K562 (cell line): ENCODE data around the gene TF. TPM values are rescaled to one million over a fixed set of nuclear protein-coding genes. Genes with fewer than 3 reads are reported as not detected.

ENCODE experiments used
- ATAC-seq: fragments of 200-7000 bp; cut with Tn5 transposase; 3 replicates; pipeline ENCODE4 v1.9.1; 2020; ENCODE audit warnings: moderate library complexity
- BruUV-seq: library from RNA; stranded (reverse); fragments of 400-500 nt; replicated peaks from 2 replicates; lab custom pipeline; 2021; lab: Mats Ljungman, UMichigan
- CTCF ChIA-PET: fragments of 300-600 bp; formaldehyde crosslinking; extraction: SDS; loops from one replicate; lab custom pipeline; 2021; ENCODE audit warnings: low intra/inter-chr PET ratio; lab: Yijun Ruan, JAX
- POLR2A ChIA-PET: fragments of 300-600, 350-650 bp; sonication (Branson Sonifier 250); formaldehyde crosslinking; extraction: SDS; loops from one replicate; lab custom pipeline; 2021; ENCODE audit warnings: antibody characterized with exemption, inconsistent platforms; lab: Yijun Ruan, JAX
- DNase-seq, 4 experiments: peaks; one replicate each; pipeline versions ENCODE4 v3.0.0 to v3.0.0-alpha.2; 2011 to 2018; ENCODE audit warnings: low spot score in 3 of 4, mixed read lengths in 3 of 4; ENCODE audit errors: extremely low read depth in 1 of 4
- FAIRE-seq: peaks from 2 replicates; lab custom pipeline; 2011; peaks lifted over from hg19 to GRCh38; lab: Jason Lieb, UNC
- H2AFZ ChIP-seq: 2 replicates; pipeline ENCODE4 v1.6.0; 2011; ENCODE audit warnings: low read depth, low read length, control low read depth, inconsistent platforms
- H3K27ac ChIP-seq: fragments of 200-600 bp; 3 replicates; pipeline ENCODE4 v1.8.0; 2011; ENCODE audit warnings: low read depth, mild to moderate bottlenecking, control low read depth, inconsistent platforms, low read length, moderate library complexity, mixed read lengths; ENCODE audit errors: extremely low read depth
- H3K27me3 ChIP-seq, 2 experiments: fragments of 300-600 bp in 1 of 2; 2 replicates in 1 of 2; 3 replicates in 1 of 2; pipeline versions ENCODE4 v1.6.0 to v1.8.0; 2011; ENCODE audit warnings: inconsistent platforms in 2 of 2, low read length in 2 of 2, mild to moderate bottlenecking in 1 of 2, mixed read lengths in 1 of 2, moderate library complexity in 1 of 2; ENCODE audit not compliant: control insufficient read depth in 2 of 2, insufficient read depth in 2 of 2
- H3K36me3 ChIP-seq: fragments of 300-600 bp; 3 replicates; pipeline ENCODE4 v1.8.0; 2011; ENCODE audit warnings: mild to moderate bottlenecking, low read length, inconsistent platforms; ENCODE audit not compliant: control insufficient read depth, insufficient read depth
- H3K4me1 ChIP-seq, 2 experiments: fragments of 200-600 bp in 1 of 2; replicated peaks in 1 of 2; 2 replicates in 1 of 2; 3 replicates in 1 of 2; pipeline versions ENCODE4 v1.5.1 to v1.8.0; 2011; ENCODE audit warnings: inconsistent platforms in 2 of 2, low read length in 2 of 2, mild to moderate bottlenecking in 1 of 2, mixed read lengths in 1 of 2, moderate library complexity in 1 of 2; ENCODE audit not compliant: control insufficient read depth in 2 of 2, insufficient read depth in 2 of 2
- H3K4me2 ChIP-seq: 2 replicates; pipeline ENCODE4 v1.6.1; 2011; ENCODE audit warnings: low read length, control low read depth, inconsistent platforms, mixed read lengths; ENCODE audit not compliant: insufficient read depth
- H3K4me3 ChIP-seq: fragments of 200-600 bp; sonication (generic), shearing (Covaris generic); 2 replicates; pipeline ENCODE4 v1.5.1; 2016; ENCODE audit warnings: control low read depth, inconsistent platforms
- H3K79me2 ChIP-seq: fragments of 200-600 bp; 3 replicates; pipeline ENCODE4 v1.8.0; 2011; ENCODE audit warnings: low read length, inconsistent platforms; ENCODE audit not compliant: control insufficient read depth, insufficient read depth
- H3K9ac ChIP-seq, 2 experiments: 2 replicates each; pipeline versions ENCODE4 v1.6.0 to v1.6.1; 2011; ENCODE audit warnings: low read depth in 2 of 2, low read length in 2 of 2, control low read depth in 1 of 2, inconsistent platforms in 1 of 2, mild to moderate bottlenecking in 1 of 2, mixed read lengths in 1 of 2; ENCODE audit not compliant: insufficient read depth in 1 of 2
- H3K9me1 ChIP-seq: one replicate; pipeline ENCODE4 v1.6.0; 2011; ENCODE audit warnings: inconsistent platforms, mild to moderate bottlenecking, low read length, moderate library complexity; ENCODE audit not compliant: control insufficient read depth, insufficient read depth
- H3K9me3 ChIP-seq: replicated peaks from 2 replicates; pipeline ENCODE4 v1.5.1; 2011; ENCODE audit warnings: low read depth, low read length, inconsistent platforms; ENCODE audit not compliant: control insufficient read depth, insufficient read depth
- H4K20me1 ChIP-seq: replicated peaks from 2 replicates; pipeline ENCODE4 v1.6.1; 2011; ENCODE audit warnings: low read length, inconsistent platforms, mixed read lengths; ENCODE audit not compliant: control insufficient read depth, insufficient read depth
- TCF7 ChIP-seq: sonication (generic); IDR thresholded peaks from 2 replicates; pipeline ENCODE4 v1.6.1; 2016; ENCODE audit warnings: antibody characterized with exemption, borderline replicate concordance
- ZFP36 ChIP-seq: fragments of 150-350 bp; IDR thresholded peaks from 2 replicates; pipeline ENCODE4 v1.6.1; 2018; ENCODE audit warnings: low read length, low read depth; ENCODE audit not compliant: partially characterized antibody
- ZNF239 ChIP-seq: fragments of 250-450 bp; sonication (Bioruptor Pico); IDR thresholded peaks from 2 replicates; pipeline ENCODE4 v1.4.0; 2020; ENCODE audit warnings: mild to moderate bottlenecking
- WGBS: fragments of 100-300 bp; shearing (Covaris generic); methylation state at CpG from one replicate; pipeline ENCODE4 v1.1.6; 2016; ENCODE audit warnings: low coverage, mixed read lengths; ENCODE audit not compliant: insufficient coverage; ENCODE audit errors: missing lambda C conversion rate; 5-methylcytosine and 5-hydroxymethylcytosine counted together
- in situ Hi-C: fragments of 300-500 bp; cut with MboI; formaldehyde crosslinking; loops from 4 replicates; pipeline ENCODE4 v1.15.0; 2018; ENCODE audit warnings: inconsistent platforms, mixed read lengths
- intact Hi-C: fragments of 100-400 bp; cut with micrococcal nuclease; formaldehyde crosslinking; loops from 2 replicates; pipeline ENCODE4 v1.14.2; 2022
- polyA plus RNA-seq, 8 experiments: library from polyadenylated mRNA; depleted of rRNA in 4 of 8; stranded (reverse) in 5 of 8; unstranded in 3 of 8; fragments of >200 nt; fragmentation: Nextera tagmentation in 2 of 8; fragmentation: Illumina TruSeq in 1 of 8; extraction: Ambion mirVana in 2 of 8; extraction: Trizol in 1 of 8; gene quantifications; 2 replicates each; pipeline versions ENCODE4 v1.2.1 to v1.2.3, GENCODE V29; 2011 to 2014; ENCODE audit warnings: inconsistent platforms in 1 of 8, missing spikeins in 1 of 8
- total RNA-seq, 7 experiments: library from RNA; depleted of rRNA in 6 of 7; stranded (reverse); fragments of >200 nt in 6 of 7; fragmentation: Illumina TruSeq in 2 of 7; extraction: Trizol in 2 of 7; gene quantifications; 2 replicates each; pipeline versions ENCODE4 v1.2.1 to v1.2.3, GENCODE V29; 2011 to 2021; ENCODE audit warnings: low replicate concordance in 1 of 7

Gene TF
- total and polyA plus RNA-seq, 9 of the 15 experiments (the other 6 are each of a cell fraction or from before 2014, with no cell fraction given), result 0.09 to 9.2 (median 3.1) TPM

GRCh38 chr3:133841196-133841595 lies 95.0 kb downstream of the TF start:
- no peak for FAIRE-seq
- POLR2A ChIA-PET, result no interaction called here
- no TSS peak for BruUV-seq

GRCh38 chr3:133842158-133842557 lies 96.0 kb downstream of the TF start:
- no TSS peak for BruUV-seq
- H4K20me1 ChIP-seq, result no peaks in the 10 kb centered on the region
- FAIRE-seq, result no peak

More at GRCh38 chr3:133841196-133841595, 95.0 kb downstream of the TF start:
- H3K4me3 ChIP-seq, result no peak overlapping the region
- DNase-seq (no peak), ATAC-seq (no peak)
- H4K20me1 ChIP-seq, result no peaks in the 10 kb centered on the region
- intact Hi-C loops, result no loop called here
- no peaks in the 10 kb centered on the region for H3K9me1 ChIP-seq
- peaks cover 5 to 9% of the 10 kb centered on the region in 2 experiments; a peak in 3 of 5 replicates for H3K4me1 ChIP-seq
- TF ChIP-seq ZNF239 (CRISPR knock-in tag), result no peak
- TF ChIP-seq, all 486 proteins: peak for 0
- WGBS, result 54% methylated on average over 4 of the region's 8 CpGs
- Histone ChIP-seq H3K9me3 (no peaks in the 10 kb centered on the region), H3K27ac (no peak overlapping the region), H2AFZ (no peak overlapping the region), H3K9ac (0 out of 4 replicates have a peak overlapping the region, but pooled peaks of 1 of the 2 experiments have one; percentile 26), H3K4me2 (no peak overlapping the region), H3K27me3 (no peaks in the 10 kb centered on the region), H3K36me3 (no peaks in the 10 kb centered on the region), H3K79me2 (no peaks in the 10 kb centered on the region)
- CTCF ChIA-PET, result no interaction called here
- in situ Hi-C loops, result no loop called here

More at GRCh38 chr3:133842158-133842557, 96.0 kb downstream of the TF start:
- H3K9me3 ChIP-seq, result no peaks in the 10 kb centered on the region
- H3K79me2 ChIP-seq, result no peaks in the 10 kb centered on the region
- 55% methylated on average over 4 of the region's 4 CpGs for WGBS
- no peaks in the 10 kb centered on the region for H3K36me3 ChIP-seq
- in situ Hi-C loops, result no loop called here
- ChIA-PET POLR2A (no interaction called here), CTCF (no interaction called here)
- no peak for TF ChIP-seq TCF7
- TF ChIP-seq ZFP36, result peak; percentile 42
- H3K4me2 ChIP-seq, result no peak overlapping the region
- no peak for DNase-seq
- H3K9ac ChIP-seq, result no peak overlapping the region
- H3K4me1 ChIP-seq, result peaks cover 5 to 9% of the 10 kb centered on the region in 2 experiments; a peak in 3 of 5 replicates
- intact Hi-C loops, result no loop called here
- no peak overlapping the region for H3K27ac ChIP-seq
- ATAC-seq, result no peak
- no peaks in the 10 kb centered on the region for H3K9me1 ChIP-seq
- H2AFZ ChIP-seq, result no peak overlapping the region
- no peak overlapping the region for H3K4me3 ChIP-seq
- H3K27me3 ChIP-seq, result no peaks in the 10 kb centered on the region
